ENCODE measurements around the gene ZNF618. TPM values are rescaled to one million over a fixed set of nuclear protein-coding genes. Genes with fewer than 3 reads are reported as not detected.

The ZNF618 gene
- polyA plus RNA-seq, 6 donors from 2014 or later, result 1.00 to 3.2 (median 2.2) TPM

DNA sequence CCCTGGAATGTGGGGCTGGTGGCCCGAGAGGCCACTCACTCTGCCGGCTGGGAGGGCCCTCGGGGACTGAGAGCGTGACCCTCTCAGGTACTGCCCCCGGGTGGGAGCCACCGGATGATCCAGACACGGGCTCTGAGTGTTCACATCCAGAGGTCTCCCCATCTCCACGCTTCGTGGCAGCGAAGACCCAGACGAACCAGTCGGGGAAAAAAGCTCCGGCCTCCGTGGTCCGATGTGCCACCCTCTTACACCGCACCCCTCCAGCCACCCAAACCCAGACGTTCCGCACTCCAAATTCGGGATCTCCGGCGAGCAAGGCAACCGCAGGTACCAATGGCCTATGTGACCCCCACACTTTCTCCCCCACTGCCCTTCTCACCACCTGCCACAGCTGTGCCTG, 152.5 kb downstream of the ZNF618 start:
- ATAC-seq (ENCODE audit: low read depth in 2 of 2) (no peak), DNase-seq (no peak)
- Mint-ChIP-seq H3K4me3 (no peak overlapping the region), H3K27ac (no peak overlapping the region), H3K4me1 (no peaks in the 10 kb centered on the region), H3K36me3 (peaks cover 21 to 27% of the 10 kb centered on the region in 2 donors), H3K9me3 (peaks cover 6 to 15% (median 12%) of the 10 kb centered on the region in 7 donors), H3K27me3 (no peaks in the 10 kb centered on the region)

DNA sequence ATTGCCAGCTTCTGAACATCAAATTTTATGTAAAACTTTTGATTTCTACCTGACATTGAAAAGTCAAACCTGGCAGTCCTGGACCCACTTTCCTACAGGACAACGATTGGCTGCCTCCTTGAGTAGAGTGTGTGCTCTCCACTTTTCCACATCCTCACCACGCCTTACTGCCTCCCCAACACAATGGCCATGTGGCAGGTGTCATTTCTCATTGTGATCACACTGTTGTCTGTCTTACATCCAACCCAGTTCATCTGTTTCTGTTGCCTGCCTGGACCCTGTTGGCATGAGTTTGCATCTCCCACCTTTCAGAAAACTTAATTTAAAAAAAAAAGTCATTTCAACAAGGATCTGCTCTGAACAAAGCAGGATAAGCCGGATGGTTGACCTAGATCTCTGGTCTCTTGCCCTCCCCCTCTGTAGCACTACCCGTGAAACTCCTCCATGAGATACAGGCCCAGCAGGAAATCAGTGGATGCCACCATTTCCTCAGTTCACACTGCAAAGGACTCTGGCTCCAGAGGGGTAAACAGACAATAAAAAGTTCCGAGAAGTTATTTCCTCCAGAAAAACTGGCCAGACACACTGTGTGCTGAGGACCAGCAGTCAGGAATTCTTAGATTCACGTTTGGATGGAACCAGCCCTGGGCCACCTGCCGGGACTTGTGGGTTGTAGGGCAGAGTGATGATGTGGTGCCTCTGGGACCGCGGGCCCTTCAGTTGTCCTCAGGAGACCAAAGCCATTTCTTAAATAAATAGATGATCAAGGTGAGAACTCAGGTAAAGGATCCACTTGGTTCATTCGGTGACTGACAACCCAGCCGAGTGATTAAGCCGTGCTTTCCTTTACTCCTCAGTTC, 153.4 kb downstream of the ZNF618 start:
- no peak for ATAC-seq (ENCODE audit: low read depth in 2 of 2)
- Mint-ChIP-seq H3K27me3 (no peaks in the 10 kb centered on the region), H3K4me3 (no peak overlapping the region), H3K27ac (no peak overlapping the region), H3K4me1 (no peaks in the 10 kb centered on the region), H3K36me3 (peaks cover 13 to 18% of the 10 kb centered on the region in 2 donors), H3K9me3 (peaks cover 0 to 7% (median 3%) of the 10 kb centered on the region in 7 donors)
- DNase-seq, result no peak

DNA sequence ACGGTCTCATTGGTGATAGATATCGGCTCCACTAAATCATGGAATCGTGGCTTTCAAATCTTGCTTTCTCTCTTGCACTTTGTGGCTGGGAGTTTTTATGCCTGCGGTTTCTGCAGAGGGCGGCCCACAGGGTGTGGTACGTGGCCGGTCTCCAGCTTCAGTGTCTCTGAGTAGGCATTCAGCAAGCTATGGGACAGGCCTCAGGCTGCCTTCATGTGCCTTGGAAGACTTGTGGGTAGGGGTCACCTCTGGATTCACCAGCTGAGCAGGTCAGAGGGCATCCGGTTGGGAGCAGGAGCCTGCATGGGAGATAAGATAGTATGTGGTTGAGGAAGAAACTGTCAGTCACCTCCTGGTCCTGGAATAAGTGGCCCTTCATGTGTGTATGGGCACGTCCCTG, 154.3 kb downstream of the ZNF618 start:
- ATAC-seq (ENCODE audit: low read depth in 2 of 2) (no peak), DNase-seq (no peak)
- H3K27me3 Mint-ChIP-seq, result no peaks in the 10 kb centered on the region
- H3K27ac Mint-ChIP-seq, result no peak overlapping the region
- H3K4me1 Mint-ChIP-seq, result no peaks in the 10 kb centered on the region
- H3K36me3 Mint-ChIP-seq, result peaks cover 13% of the 10 kb centered on the region in 2 donors
- no peak overlapping the region for H3K4me3 Mint-ChIP-seq
- H3K9me3 Mint-ChIP-seq, result peaks cover 0 to 2% (median 0%) of the 10 kb centered on the region in 7 donors

DNA sequence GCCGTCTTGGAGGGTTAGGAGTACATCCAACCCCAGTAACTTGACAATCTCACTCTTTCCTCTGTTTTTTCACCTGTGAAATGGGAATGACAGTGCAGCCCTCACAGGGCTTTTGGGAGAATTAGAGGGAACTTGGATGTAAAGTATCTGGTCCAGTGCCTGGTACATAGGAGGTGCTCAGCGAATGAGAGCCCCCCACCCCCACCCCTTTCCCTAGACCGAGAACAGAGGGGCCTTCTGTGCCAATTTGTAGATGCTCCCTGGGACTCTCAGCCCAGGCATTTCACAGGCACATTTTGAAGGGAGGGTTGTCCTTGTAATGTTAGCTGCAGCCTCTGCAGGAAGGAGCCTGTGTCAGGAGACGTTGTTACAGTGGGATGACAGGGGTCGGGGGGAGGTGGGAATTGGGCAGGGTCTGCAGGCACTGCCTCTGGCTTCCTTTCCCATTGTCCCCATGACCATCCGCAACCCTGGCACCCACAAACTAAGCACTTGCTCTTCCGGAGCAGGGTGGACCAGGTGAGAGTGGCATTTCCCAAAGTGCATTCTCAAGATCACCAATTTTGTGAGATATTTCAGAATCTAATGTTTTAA, 155.0 kb downstream of the ZNF618 start:
- no peaks in the 10 kb centered on the region for H3K27me3 Mint-ChIP-seq
- DNase-seq, result no peak
- H3K9me3 Mint-ChIP-seq, result no peaks in the 10 kb centered on the region
- peaks cover 0 to 4% (median 0%) of the 10 kb centered on the region in 3 donors for H3K4me1 Mint-ChIP-seq
- no peak overlapping the region for H3K27ac Mint-ChIP-seq
- no peak for ATAC-seq (ENCODE audit: low read depth in 2 of 2)
- H3K4me3 Mint-ChIP-seq, result no peak overlapping the region
- H3K36me3 Mint-ChIP-seq, result peaks cover 9 to 13% of the 10 kb centered on the region in 2 donors

DNA sequence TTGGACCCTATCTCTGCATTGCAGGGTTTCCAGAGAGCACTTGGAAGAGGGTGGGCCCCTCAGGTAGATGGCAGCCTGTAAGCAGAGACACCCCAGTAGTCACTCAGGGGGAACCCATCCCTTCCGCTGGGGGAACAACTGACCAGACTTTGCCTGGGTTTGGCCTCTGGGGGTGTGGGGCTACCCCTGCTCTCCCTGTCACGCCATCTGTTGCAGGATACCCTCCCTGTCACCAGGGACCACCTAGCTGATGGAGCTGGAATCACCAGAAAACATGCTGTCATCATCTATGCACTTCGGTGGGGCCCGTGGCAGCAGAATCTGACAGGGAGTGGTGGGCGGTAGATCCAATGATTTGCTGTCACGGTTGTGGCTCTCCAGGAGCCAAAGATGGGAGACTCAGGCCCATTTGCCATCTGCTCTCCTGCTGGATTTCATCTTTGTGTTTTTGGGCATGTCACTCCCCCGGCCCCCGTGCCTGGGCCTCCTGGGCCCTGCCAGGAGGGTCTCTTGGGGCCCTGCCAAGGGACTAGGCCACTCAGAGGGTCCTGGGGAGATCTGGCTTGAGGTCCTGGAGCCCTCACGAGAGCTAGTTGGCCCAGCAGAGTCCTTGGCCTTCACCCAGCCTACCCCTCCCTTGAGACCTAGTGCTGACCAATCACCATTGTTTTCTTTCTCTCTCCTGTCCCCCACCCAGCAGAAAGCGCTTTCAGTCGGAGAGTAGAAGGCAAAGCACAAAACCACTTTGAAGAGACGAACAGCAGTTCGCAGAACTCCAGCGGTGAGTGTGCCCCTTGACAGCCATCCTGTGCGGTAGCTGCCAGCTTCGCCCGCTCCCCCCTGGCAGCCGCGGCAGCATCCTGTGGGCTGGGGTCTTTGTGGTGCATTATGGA, 156.1 kb downstream of the ZNF618 start:
- no peak overlapping the region for H3K27ac Mint-ChIP-seq
- peaks cover 0 to 4% (median 0%) of the 10 kb centered on the region in 3 donors for H3K4me1 Mint-ChIP-seq
- DNase-seq, result no peak
- no peaks in the 10 kb centered on the region for H3K27me3 Mint-ChIP-seq
- peaks cover 3 to 17% of the 10 kb centered on the region in 2 donors for H3K36me3 Mint-ChIP-seq
- no peak overlapping the region for H3K4me3 Mint-ChIP-seq
- ATAC-seq (ENCODE audit: low read depth in 2 of 2), result no peak
- peaks cover 0 to 3% (median 0%) of the 10 kb centered on the region in 7 donors for H3K9me3 Mint-ChIP-seq

DNA sequence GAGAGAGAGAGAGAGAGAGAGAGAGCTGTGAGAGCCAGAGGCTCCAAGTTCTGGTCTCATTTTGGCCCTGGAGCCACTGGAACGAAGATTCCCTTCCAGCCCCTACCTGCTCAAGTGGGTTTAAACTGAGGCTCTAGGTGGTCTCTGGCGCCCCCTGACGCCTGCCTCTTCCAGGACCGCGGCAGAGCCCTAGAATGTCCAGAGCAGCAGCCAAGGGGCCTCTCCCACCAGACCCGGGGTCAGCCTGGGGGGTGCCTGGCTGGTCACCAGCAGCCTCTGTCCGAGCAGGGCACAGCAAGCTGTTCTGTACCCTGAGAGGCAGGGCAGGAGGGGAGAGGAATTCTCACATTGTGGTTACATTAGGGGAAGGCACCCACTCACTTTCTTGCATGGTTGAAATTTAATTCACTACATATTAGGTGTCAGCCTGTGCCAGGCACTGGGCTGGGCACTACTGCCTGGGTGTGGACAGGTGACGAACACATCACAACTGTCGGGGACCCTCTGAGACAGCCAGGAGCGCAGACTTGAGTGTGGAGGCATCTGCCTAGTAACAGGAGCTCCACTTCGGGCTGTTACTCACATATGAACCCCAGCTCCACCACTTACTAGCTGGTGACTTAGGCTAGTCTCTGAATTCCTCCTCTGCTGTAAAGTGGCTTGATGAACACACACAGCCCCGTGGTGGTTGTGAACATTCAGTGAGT, 157.4 kb downstream of the ZNF618 start:
- H3K4me3 Mint-ChIP-seq, result no peak overlapping the region
- H3K27me3 Mint-ChIP-seq, result no peaks in the 10 kb centered on the region
- no peak overlapping the region for H3K27ac Mint-ChIP-seq
- ATAC-seq (ENCODE audit: low read depth in 2 of 2) (no peak), DNase-seq (no peak)
- peaks cover 3 to 21% of the 10 kb centered on the region in 2 donors for H3K36me3 Mint-ChIP-seq
- peaks cover 0 to 4% (median 0%) of the 10 kb centered on the region in 3 donors for H3K4me1 Mint-ChIP-seq
- peaks cover 0 to 3% (median 0%) of the 10 kb centered on the region in 7 donors for H3K9me3 Mint-ChIP-seq

DNA sequence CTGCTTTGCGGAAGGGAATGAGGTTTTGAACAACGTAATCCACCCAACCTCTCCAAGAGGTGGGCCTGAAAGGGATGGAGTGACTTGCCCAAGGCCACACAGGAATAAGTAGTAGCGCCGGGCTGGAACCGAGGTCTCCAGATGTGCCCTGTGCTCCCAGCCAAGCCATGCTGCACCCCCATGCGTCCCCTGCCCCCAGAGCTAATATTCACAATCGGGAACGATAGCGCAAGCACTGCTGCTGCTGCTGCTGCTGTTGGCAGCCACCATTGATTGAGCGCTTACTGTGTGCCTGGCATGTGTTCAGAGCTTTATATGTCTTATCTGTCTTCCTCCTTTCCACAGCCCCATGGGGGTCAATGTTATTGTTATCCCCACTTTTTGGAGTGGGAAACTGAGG, 158.1 kb downstream of the ZNF618 start:
- H3K27ac Mint-ChIP-seq, result no peak overlapping the region
- no peak for ATAC-seq (ENCODE audit: low read depth in 2 of 2)
- no peaks in the 10 kb centered on the region for H3K27me3 Mint-ChIP-seq
- H3K36me3 Mint-ChIP-seq, result peaks cover 3 to 21% of the 10 kb centered on the region in 2 donors
- peaks cover 0 to 3% (median 0%) of the 10 kb centered on the region in 7 donors for H3K9me3 Mint-ChIP-seq
- peaks cover 0 to 4% (median 0%) of the 10 kb centered on the region in 3 donors for H3K4me1 Mint-ChIP-seq
- DNase-seq, result no peak
- no peak overlapping the region for H3K4me3 Mint-ChIP-seq

DNA sequence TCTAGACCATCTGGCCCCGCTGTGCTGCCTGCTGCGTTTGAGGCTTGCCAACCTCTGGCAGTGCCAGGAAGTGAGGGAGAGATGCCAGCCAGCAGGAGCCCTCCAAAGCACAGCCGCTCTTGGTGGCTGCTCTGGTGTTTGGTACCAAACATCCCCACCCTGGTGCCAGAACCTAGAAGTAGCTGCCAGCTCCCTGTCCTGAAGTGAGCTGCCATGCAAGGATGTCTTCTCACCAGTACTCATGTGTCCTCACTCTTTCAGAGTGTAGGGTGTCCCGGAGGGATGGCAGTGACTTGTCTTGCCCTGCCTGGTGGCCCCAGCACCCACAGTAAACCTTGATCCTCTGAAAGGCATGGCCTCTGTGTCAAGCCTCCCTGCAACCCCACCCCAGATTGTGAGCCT, 158.6 kb downstream of the ZNF618 start:
- ATAC-seq (ENCODE audit: low read depth in 2 of 2) (no peak), DNase-seq (no peak)
- H3K27me3 Mint-ChIP-seq, result no peaks in the 10 kb centered on the region
- H3K4me1 Mint-ChIP-seq, result peaks cover 0 to 4% (median 0%) of the 10 kb centered on the region in 3 donors
- peaks cover 0 to 3% (median 0%) of the 10 kb centered on the region in 7 donors for H3K9me3 Mint-ChIP-seq
- H3K36me3 Mint-ChIP-seq, result peaks cover 0 to 21% of the 10 kb centered on the region in 2 donors
- no peak overlapping the region for H3K4me3 Mint-ChIP-seq
- no peak overlapping the region for H3K27ac Mint-ChIP-seq

DNA sequence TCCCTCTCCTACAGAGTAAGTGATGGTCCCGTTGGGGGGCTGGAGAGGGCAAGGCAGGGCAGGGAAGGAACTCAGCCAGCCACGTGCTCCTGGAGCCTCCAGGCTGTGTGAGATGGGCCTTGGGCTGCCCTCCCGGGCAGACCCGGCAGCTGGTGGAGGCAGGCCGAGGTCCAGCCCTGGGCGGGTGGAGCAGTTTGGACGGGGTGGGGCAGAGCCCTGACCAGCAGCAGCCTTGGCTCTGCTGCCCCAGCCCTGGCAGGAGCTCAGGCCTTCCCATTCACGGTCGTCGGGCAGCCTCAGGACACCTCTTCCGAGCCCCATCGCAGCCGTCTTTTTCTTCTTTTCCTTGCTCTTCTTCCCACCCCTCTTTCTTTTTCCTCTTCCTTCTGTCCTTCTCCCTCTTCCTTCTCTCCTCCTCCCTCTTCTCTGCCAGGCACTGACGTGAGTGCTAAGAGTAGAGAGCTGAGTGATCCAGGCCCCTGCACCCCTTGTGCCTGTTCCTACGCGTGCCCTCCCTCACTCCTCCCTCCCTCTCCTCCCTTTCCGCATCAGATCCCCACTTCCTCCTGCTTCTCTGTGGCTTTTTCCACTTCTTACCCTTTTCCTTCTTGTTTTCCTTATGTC, 159.2 kb downstream of the ZNF618 start:
- ATAC-seq (ENCODE audit: low read depth in 2 of 2), result no peak

DNA sequence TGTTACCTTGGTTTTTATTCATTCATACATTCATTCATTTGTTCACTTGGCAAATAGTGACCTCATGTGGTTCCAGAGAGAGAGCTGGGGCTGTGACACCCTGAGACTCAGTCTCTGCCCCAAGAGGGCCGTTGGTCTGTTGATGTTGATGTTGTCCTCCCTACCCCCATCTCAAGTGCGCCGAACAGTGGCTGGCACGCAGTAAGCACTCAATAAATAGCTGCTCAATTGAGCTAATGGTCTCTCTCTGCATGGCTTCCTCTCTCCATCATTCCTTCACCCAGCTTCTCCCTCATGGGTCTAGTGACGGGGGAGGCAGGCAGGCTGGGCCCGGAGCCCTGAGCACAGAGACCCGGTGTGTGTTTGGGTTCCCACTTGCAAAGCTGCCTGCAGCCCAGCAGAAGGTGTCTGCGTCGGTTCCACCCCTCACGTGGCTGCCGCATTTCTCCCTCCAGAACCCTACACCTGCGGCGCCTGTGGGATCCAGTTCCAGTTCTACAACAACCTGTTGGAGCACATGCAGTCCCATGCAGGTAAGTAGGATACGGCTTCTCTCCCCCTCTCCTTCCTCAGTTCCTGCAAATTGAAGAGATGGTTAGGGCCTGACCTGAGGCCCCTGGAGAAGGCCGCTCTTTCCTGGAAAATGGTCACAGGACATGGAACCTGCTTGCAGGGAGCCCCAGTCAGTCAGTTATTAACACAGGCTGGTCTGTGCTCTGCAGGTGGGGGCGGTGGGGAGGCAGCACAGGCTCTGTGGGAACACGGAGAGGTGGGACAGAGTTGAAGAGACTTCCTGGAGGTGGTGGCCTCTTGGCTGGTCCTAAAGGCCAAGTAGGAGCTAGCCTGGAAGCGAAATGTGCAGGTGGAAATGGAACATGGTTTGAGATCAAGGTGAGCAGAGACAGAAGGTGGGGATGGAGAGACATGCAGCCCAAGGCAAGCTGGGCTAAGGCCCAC, 160.0 kb downstream of the ZNF618 start:
- no peaks in the 10 kb centered on the region for H3K27me3 Mint-ChIP-seq
- peaks cover 0 to 21% of the 10 kb centered on the region in 2 donors for H3K36me3 Mint-ChIP-seq
- ATAC-seq (ENCODE audit: low read depth in 2 of 2) (no peak), DNase-seq (no peak)
- peaks cover 0 to 3% (median 0%) of the 10 kb centered on the region in 7 donors for H3K9me3 Mint-ChIP-seq
- H3K4me1 Mint-ChIP-seq, result peaks cover 0 to 4% (median 0%) of the 10 kb centered on the region in 3 donors
- no peak overlapping the region for H3K4me3 Mint-ChIP-seq
- peak overlapping the region in 3 of 6 donors; percentile 13 to 76 (median 44) for H3K27ac Mint-ChIP-seq

More for the DNA sequence above, 159.2 kb downstream of the ZNF618 start:
- no peak overlapping the region for H3K4me3 Mint-ChIP-seq
- peaks cover 0 to 3% (median 0%) of the 10 kb centered on the region in 7 donors for H3K9me3 Mint-ChIP-seq
- H3K27me3 Mint-ChIP-seq, result no peaks in the 10 kb centered on the region
- DNase-seq, result no peak
- H3K36me3 Mint-ChIP-seq, result peaks cover 0 to 21% of the 10 kb centered on the region in 2 donors
- peak overlapping the region in 2 of 6 donors; percentile 44 to 76 for H3K27ac Mint-ChIP-seq
- peaks cover 0 to 4% (median 0%) of the 10 kb centered on the region in 3 donors for H3K4me1 Mint-ChIP-seq

DNA sequence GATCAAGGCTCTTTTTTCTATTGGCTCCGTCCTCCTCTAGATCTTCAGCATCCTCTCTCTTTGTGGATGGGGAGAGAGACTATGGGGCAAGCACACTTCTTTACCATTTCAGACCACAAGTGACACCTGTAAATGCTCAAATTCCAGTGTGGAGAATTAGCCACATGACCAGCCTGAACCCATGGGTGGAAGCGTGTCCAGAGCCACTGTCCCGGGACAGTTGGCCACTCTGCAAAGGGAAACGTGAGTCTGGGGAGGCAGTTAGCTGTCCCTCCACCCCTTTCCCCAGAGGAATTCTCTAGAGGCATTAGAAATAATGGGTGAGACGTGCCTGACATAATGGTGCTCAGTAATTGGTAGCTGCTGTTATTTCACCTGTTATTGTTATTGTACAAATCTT, 161.1 kb downstream of the ZNF618 start:
- H3K27me3 Mint-ChIP-seq, result no peaks in the 10 kb centered on the region
- DNase-seq, result no peak
- H3K36me3 Mint-ChIP-seq, result peaks cover 0 to 21% of the 10 kb centered on the region in 2 donors
- no peak overlapping the region for H3K4me3 Mint-ChIP-seq
- H3K9me3 Mint-ChIP-seq, result peaks cover 0 to 4% (median 0%) of the 10 kb centered on the region in 7 donors
- peaks cover 0 to 4% (median 0%) of the 10 kb centered on the region in 3 donors for H3K4me1 Mint-ChIP-seq
- no peak overlapping the region for H3K27ac Mint-ChIP-seq
- ATAC-seq (ENCODE audit: low read depth in 2 of 2), result no peak

All from naive B cell (primary cell).